Measurements from ENCODE around the gene CRY2. TPM values are rescaled to one million over a fixed set of nuclear protein-coding genes. Genes with fewer than 3 reads are reported as not detected.
"Not testable (repeated sequence)": the region's sequence is repeated elsewhere in the genome, so short reads cannot be mapped to it uniquely, and the experiment has no call there.

Gene CRY2
- total and polyA plus RNA-seq, 2 donors (not counting 1 experiment from before 2014, with no cell fraction given), result 8.3 to 21.5 TPM

DNA sequence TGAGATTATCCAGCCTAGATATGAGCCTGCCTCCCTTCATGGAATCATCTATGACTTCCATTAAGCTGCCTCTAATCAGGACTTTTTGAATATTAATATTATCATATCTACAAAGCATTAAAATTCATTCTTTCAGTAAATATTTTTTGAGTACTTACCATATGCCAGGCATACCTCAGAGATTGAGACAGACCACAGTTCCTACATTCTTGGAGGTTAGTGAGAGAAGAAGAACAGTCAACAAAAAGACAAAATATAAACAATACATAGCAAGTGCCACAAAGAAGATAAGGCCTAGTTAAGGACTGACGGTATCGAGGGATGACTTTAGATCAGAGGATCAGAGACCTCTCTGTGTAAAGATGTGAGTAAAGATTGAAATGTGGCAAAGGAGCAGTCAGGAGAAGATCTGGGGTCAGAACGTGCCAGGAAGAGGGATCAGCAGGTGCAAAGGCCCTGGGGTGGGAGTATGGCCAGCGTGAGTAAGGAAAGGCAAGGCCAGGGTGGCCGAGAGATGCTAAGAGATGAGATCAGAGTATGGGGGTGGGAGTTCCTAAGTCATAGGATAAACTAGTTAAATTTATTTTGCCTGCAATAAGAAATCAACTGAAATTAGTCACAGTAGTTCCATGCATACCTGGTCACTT is 26.9 kb upstream of the CRY2 start:
- H3K27me3 ChIP-seq (ENCODE audit: control insufficient read depth, insufficient read depth, low read length), result no peaks in the 10 kb centered on the region
- no peak overlapping the region for H3K4me3 ChIP-seq (replicated peaks in 1 of 4; ENCODE audit: control extremely low read depth in 1 of 4, insufficient read depth in 1 of 4, low read depth in 3 of 4, low read length in 4 of 4)
- H4K20me1 ChIP-seq (ENCODE audit: control insufficient read depth, extremely low read depth, insufficient read depth, low read length), result no peaks in the 10 kb centered on the region
- no peaks in the 10 kb centered on the region for H3K79me2 ChIP-seq (ENCODE audit: control insufficient read depth, insufficient read depth, low read length)
- no peak overlapping the region for H3K27ac ChIP-seq (ENCODE audit: insufficient read depth, low read length)
- TF ChIP-seq EZH2 (IDR thresholded peaks at IDR 0.05; ENCODE audit: low read length, missing control alignments) (no peak), CTCF (conservative IDR thresholded peaks at IDR 0.05 in 1 of 2, IDR thresholded peaks at IDR 0.05 in 1 of 2; ENCODE audit: low read depth in 1 of 2, low read length in 2 of 2) (no peak)
- no peak overlapping the region for H2AFZ ChIP-seq (ENCODE audit: low read length)
- H3K9ac ChIP-seq (ENCODE audit: insufficient read depth, low read length), result no peak overlapping the region
- no peaks in the 10 kb centered on the region for H3K9me3 ChIP-seq (ENCODE audit: control insufficient read depth, insufficient read depth, low read depth, low read length)
- DNase-seq (ENCODE audit: low read depth in 2 of 2), result no peak
- no peak overlapping the region for H3K4me2 ChIP-seq (ENCODE audit: extremely low read depth, insufficient read depth, low read length)
- H3K36me3 ChIP-seq (ENCODE audit: control insufficient read depth, insufficient read depth, low read length), result no peaks in the 10 kb centered on the region
- no peaks in the 10 kb centered on the region for H3K4me1 ChIP-seq (ENCODE audit: control insufficient read depth, extremely low read depth, insufficient read depth, low read length)

GRCh38 chr11:45826492-45826891 is 20.8 kb upstream of the CRY2 start:
- not testable (repeated sequence) for H3K36me3 ChIP-seq (ENCODE audit: control insufficient read depth, insufficient read depth, low read length); H3K27ac ChIP-seq (ENCODE audit: insufficient read depth, low read length); H3K9ac ChIP-seq (ENCODE audit: insufficient read depth, low read length); DNase-seq (ENCODE audit: low read depth in 2 of 2); H3K9me3 ChIP-seq (ENCODE audit: control insufficient read depth, insufficient read depth, low read depth, low read length); H2AFZ ChIP-seq (ENCODE audit: low read length); H3K79me2 ChIP-seq (ENCODE audit: control insufficient read depth, insufficient read depth, low read length); H4K20me1 ChIP-seq (ENCODE audit: control insufficient read depth, extremely low read depth, insufficient read depth, low read length); H3K4me2 ChIP-seq (ENCODE audit: extremely low read depth, insufficient read depth, low read length); H3K4me3 ChIP-seq (replicated peaks in 1 of 4; ENCODE audit: control extremely low read depth in 1 of 4, insufficient read depth in 1 of 4, low read depth in 3 of 4, low read length in 4 of 4); H3K4me1 ChIP-seq (ENCODE audit: control insufficient read depth, extremely low read depth, insufficient read depth, low read length)
- H3K27me3 ChIP-seq (ENCODE audit: control insufficient read depth, insufficient read depth, low read length), result peaks cover 26% of the 10 kb centered on the region

GRCh38 chr11:45827123-45827522 is 20.2 kb upstream of the CRY2 start:
- Histone ChIP-seq H3K27me3 (ENCODE audit: control insufficient read depth, insufficient read depth, low read length) (peaks cover 29% of the 10 kb centered on the region), H2AFZ (ENCODE audit: low read length) (no peak overlapping the region), H3K4me2 (ENCODE audit: extremely low read depth, insufficient read depth, low read length) (no peak overlapping the region), H3K36me3 (ENCODE audit: control insufficient read depth, insufficient read depth, low read length) (no peaks in the 10 kb centered on the region), H4K20me1 (ENCODE audit: control insufficient read depth, extremely low read depth, insufficient read depth, low read length) (no peaks in the 10 kb centered on the region), H3K4me3 (replicated peaks in 1 of 4; ENCODE audit: control extremely low read depth in 1 of 4, insufficient read depth in 1 of 4, low read depth in 3 of 4, low read length in 4 of 4) (no peak overlapping the region), H3K9ac (ENCODE audit: insufficient read depth, low read length) (no peak overlapping the region), H3K27ac (ENCODE audit: insufficient read depth, low read length) (no peak overlapping the region), H3K4me1 (ENCODE audit: control insufficient read depth, extremely low read depth, insufficient read depth, low read length) (no peaks in the 10 kb centered on the region), H3K79me2 (ENCODE audit: control insufficient read depth, insufficient read depth, low read length) (no peaks in the 10 kb centered on the region), H3K9me3 (ENCODE audit: control insufficient read depth, insufficient read depth, low read depth, low read length) (no peaks in the 10 kb centered on the region)
- TF ChIP-seq EZH2 (IDR thresholded peaks at IDR 0.05; ENCODE audit: low read length, missing control alignments) (no peak), CTCF (conservative IDR thresholded peaks at IDR 0.05 in 1 of 2, IDR thresholded peaks at IDR 0.05 in 1 of 2; ENCODE audit: low read depth in 1 of 2, low read length in 2 of 2) (no peak)
- no peak for DNase-seq (ENCODE audit: low read depth in 2 of 2)

All from fibroblast of lung (primary cell).